SK-N-SH (cell line): Measurements from ENCODE around the gene EPB41L1.

Source experiments
- CTCF ChIP-seq: fragments of 200-600 bp; sonication (generic); IDR thresholded peaks from 2 replicates; pipeline ENCODE4 v1.6.1; 2017; ENCODE audit warnings: antibody characterized with exemption, mild to moderate bottlenecking, moderate library complexity
- EZH2phosphoT487 ChIP-seq: fragments of 200-600 bp; sonication (generic); IDR thresholded peaks from 2 replicates; pipeline ENCODE4 v1.6.1; 2017; ENCODE audit warnings: low read depth, mixed run types, mild to moderate bottlenecking, antibody characterized with exemption, moderate library complexity, borderline replicate concordance
- FOXJ3 ChIP-seq: sonication (generic); formaldehyde crosslinking; IDR thresholded peaks from 2 replicates; pipeline ENCODE4 v1.5.1; 2020; ENCODE audit warnings: mild to moderate bottlenecking, missing genetic modification reagents
- FOXM1 ChIP-seq: IDR thresholded peaks from 2 replicates; pipeline ENCODE4 v1.4.0; 2012; ENCODE audit warnings: low read depth, mild to moderate bottlenecking
- MAX ChIP-seq: IDR thresholded peaks from 2 replicates; pipeline ENCODE4 v1.4.0; 2012; ENCODE audit warnings: low read depth
- MXI1 ChIP-seq: IDR thresholded peaks from 2 replicates; pipeline ENCODE4 v1.6.1; 2012; ENCODE audit warnings: mild to moderate bottlenecking, low read depth, low read length, improper control_type of control experiment
- NRF1 ChIP-seq: IDR thresholded peaks from 2 replicates; pipeline ENCODE4 v1.6.1; 2012; ENCODE audit warnings: low read depth, mild to moderate bottlenecking, low read length
- POLR2AphosphoS5 ChIP-seq: IDR thresholded peaks from 2 replicates; pipeline ENCODE4 v1.6.1; 2012; ENCODE audit warnings: low read depth, low read length
- RAD21 ChIP-seq: IDR thresholded peaks from 2 replicates; pipeline ENCODE4 v1.6.1; 2012; ENCODE audit warnings: mild to moderate bottlenecking, low read length
- REST ChIP-seq: IDR thresholded peaks from 2 replicates; pipeline ENCODE4 v1.6.1; 2012; ENCODE audit warnings: mild to moderate bottlenecking, low read depth, low read length, moderate library complexity
- RXRA ChIP-seq: IDR thresholded peaks from 2 replicates; pipeline ENCODE4 v1.4.0; 2012; ENCODE audit warnings: low read depth, mild to moderate bottlenecking, borderline replicate concordance
- SMC3 ChIP-seq: IDR thresholded peaks from 2 replicates; pipeline ENCODE4 v1.6.1; 2012; ENCODE audit warnings: low read depth, low read length, improper control_type of control experiment
- TEAD4 ChIP-seq: IDR thresholded peaks from 2 replicates; pipeline ENCODE4 v1.4.0; 2012; ENCODE audit warnings: mild to moderate bottlenecking, borderline replicate concordance; ENCODE audit not compliant: insufficient read depth
- YY1 ChIP-seq: IDR thresholded peaks from 2 replicates; pipeline ENCODE4 v1.4.0; 2012; ENCODE audit warnings: low read depth, mild to moderate bottlenecking

- TF ChIP-seq CTCF (no peak), MXI1 (no peak), POLR2AphosphoS5 (no peak), EZH2phosphoT487 (no peak), YY1 (no peak), REST (no peak), MAX (no peak), RXRA (no peak), FOXJ3 (CRISPR knock-in tag) (no peak), TEAD4 (no peak), FOXM1 (no peak), SMC3 (no peak), NRF1 (no peak), RAD21 (no peak)
Observed at GRCh38 chr20:36117638-36118037, 36.9 kb upstream of the EPB41L1 start.
